PC-9 (cell line): ENCODE data around the gene CRISPLD2.

ENCODE experiments used
- CTCF ChIP-seq: fragments of 200-600 bp; sonication (generic); conservative IDR thresholded peaks from 2 replicates; pipeline ENCODE4 v1.6.1; 2017; ENCODE audit warnings: mixed run types, antibody characterized with exemption, mild to moderate bottlenecking, moderate library complexity
- EZH2 ChIP-seq: fragments of 200-600 bp; sonication (generic); IDR thresholded peaks from 2 replicates; pipeline ENCODE4 v1.8.0; 2017; ENCODE audit warnings: antibody characterized with exemption, low read depth

DNA sequence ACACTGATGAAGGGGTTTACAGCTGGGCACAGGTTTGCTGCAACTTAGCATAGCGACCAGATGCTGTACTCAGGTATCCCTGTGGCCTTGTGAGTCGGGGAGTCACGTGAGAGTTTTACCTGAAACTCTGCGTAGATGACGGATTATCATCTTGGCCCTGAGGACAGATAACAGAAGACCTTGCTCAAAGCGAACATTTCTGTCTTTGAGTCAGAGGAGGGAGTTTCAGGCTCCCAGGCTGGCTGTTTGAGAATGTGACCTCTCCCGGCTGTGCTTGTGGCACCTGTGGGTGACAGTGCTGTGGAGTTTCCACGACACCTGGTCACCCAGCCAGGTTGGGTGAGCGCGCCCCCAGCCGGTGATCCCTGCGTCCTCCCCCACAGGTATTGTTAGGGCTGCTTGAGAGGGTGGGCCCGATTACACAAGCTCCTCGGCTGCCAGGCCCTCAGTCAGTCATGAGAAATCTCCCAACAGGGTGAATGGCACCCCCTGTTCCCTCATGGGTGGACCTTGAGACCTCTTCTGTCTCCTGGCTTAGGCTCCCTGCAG lies 44.4 kb upstream of the CRISPLD2 start:
- TF ChIP-seq CTCF (no peak), EZH2 (no peak)
